Measurements from ENCODE around the gene SEMA6D. TPM values are rescaled to one million over a fixed set of nuclear protein-coding genes. Genes with fewer than 3 reads are reported as not detected.

Gene SEMA6D
- polyA plus RNA-seq, 1 donor (not counting 4 experiments of a cell fraction or from before 2014, with no cell fraction given), result 0.67 TPM

- Histone ChIP-seq H3K4me1 (ENCODE audit: control insufficient read depth, extremely low read depth, insufficient read depth, low read length) (no peaks in the 10 kb centered on the region), H3K4me3 (ENCODE audit: control insufficient read depth in 2 of 3, extremely low read depth in 1 of 3, insufficient read depth in 2 of 3, low read depth in 1 of 3, low read length in 3 of 3) (no peak overlapping the region), H3K27ac (ENCODE audit: control insufficient read depth, insufficient read depth, low read length) (no peak overlapping the region), H4K20me1 (ENCODE audit: control insufficient read depth, extremely low read depth, insufficient read depth, low read length) (no peaks in the 10 kb centered on the region), H2AFZ (ENCODE audit: control insufficient read depth, low read length) (no peak overlapping the region), H3K4me2 (ENCODE audit: control insufficient read depth, extremely low read depth, insufficient read depth, low read depth, low read length) (no peak overlapping the region), H3K9ac (ENCODE audit: control insufficient read depth, extremely low read depth, insufficient read depth, low read length) (no peak overlapping the region), H3K9me1 (ENCODE audit: control insufficient read depth, extremely low read depth, insufficient read depth, low read length) (no peaks in the 10 kb centered on the region), H3K79me2 (ENCODE audit: control insufficient read depth, insufficient read depth, low read length) (no peaks in the 10 kb centered on the region), H3K36me3 (ENCODE audit: control insufficient read depth in 2 of 2, extremely low read depth in 1 of 2, insufficient read depth in 2 of 2, low read length in 2 of 2) (no peaks in the 10 kb centered on the region), H3K9me3 (ENCODE audit: control insufficient read depth, low read depth, low read length) (no peaks in the 10 kb centered on the region), H3K27me3 (ENCODE audit: control insufficient read depth, extremely low read depth, insufficient read depth, low read length) (no peaks in the 10 kb centered on the region)
- dilution Hi-C loops (cut with MboI; ENCODE audit: extremely low pct_ligation_motif_present, low sequenced_read_pairs), result no loop called here
- TF ChIP-seq CTCF (optimal IDR thresholded peaks at IDR 0.05 in 1 of 3, IDR thresholded peaks at IDR 0.05 in 1 of 3, conservative IDR thresholded peaks at IDR 0.05 in 1 of 3; ENCODE audit: extremely low read depth in 1 of 3, insufficient read depth in 2 of 3, low read length in 3 of 3) (no peak), EZH2 (IDR thresholded peaks at IDR 0.05; ENCODE audit: low read length) (no peak)
- no peak for DNase-seq (ENCODE audit: low read depth, low spot score)
- no peak for FAIRE-seq
Observed at GRCh38 chr15:47788685-47789084, 71.4 kb downstream of the SEMA6D start.

GRCh38 chr15:47791161-47791560 lies 73.9 kb downstream of the SEMA6D start:
- no peak overlapping the region for H3K4me3 ChIP-seq (ENCODE audit: control insufficient read depth in 2 of 3, extremely low read depth in 1 of 3, insufficient read depth in 2 of 3, low read depth in 1 of 3, low read length in 3 of 3)
- no peak overlapping the region for H3K27ac ChIP-seq (ENCODE audit: control insufficient read depth, insufficient read depth, low read length)
- H3K4me2 ChIP-seq (ENCODE audit: control insufficient read depth, extremely low read depth, insufficient read depth, low read depth, low read length), result no peak overlapping the region
- H3K27me3 ChIP-seq (ENCODE audit: control insufficient read depth, extremely low read depth, insufficient read depth, low read length), result no peaks in the 10 kb centered on the region
- H3K36me3 ChIP-seq (ENCODE audit: control insufficient read depth in 2 of 2, extremely low read depth in 1 of 2, insufficient read depth in 2 of 2, low read length in 2 of 2), result no peaks in the 10 kb centered on the region
- H3K9ac ChIP-seq (ENCODE audit: control insufficient read depth, extremely low read depth, insufficient read depth, low read length), result no peak overlapping the region
- H3K9me3 ChIP-seq (ENCODE audit: control insufficient read depth, low read depth, low read length), result no peaks in the 10 kb centered on the region
- DNase-seq (ENCODE audit: low read depth, low spot score) (no peak), FAIRE-seq (no peak)
- H3K79me2 ChIP-seq (ENCODE audit: control insufficient read depth, insufficient read depth, low read length), result no peaks in the 10 kb centered on the region
- no peaks in the 10 kb centered on the region for H4K20me1 ChIP-seq (ENCODE audit: control insufficient read depth, extremely low read depth, insufficient read depth, low read length)
- H3K9me1 ChIP-seq (ENCODE audit: control insufficient read depth, extremely low read depth, insufficient read depth, low read length), result no peaks in the 10 kb centered on the region
- dilution Hi-C loops (cut with MboI; ENCODE audit: extremely low pct_ligation_motif_present, low sequenced_read_pairs), result no loop called here
- peaks cover 21% of the 10 kb centered on the region for H3K4me1 ChIP-seq (ENCODE audit: control insufficient read depth, extremely low read depth, insufficient read depth, low read length)
- no peak overlapping the region for H2AFZ ChIP-seq (ENCODE audit: control insufficient read depth, low read length)
- TF ChIP-seq CTCF (optimal IDR thresholded peaks at IDR 0.05 in 1 of 3, IDR thresholded peaks at IDR 0.05 in 1 of 3, conservative IDR thresholded peaks at IDR 0.05 in 1 of 3; ENCODE audit: extremely low read depth in 1 of 3, insufficient read depth in 2 of 3, low read length in 3 of 3) (no peak), EZH2 (IDR thresholded peaks at IDR 0.05; ENCODE audit: low read length) (no peak)
